ENCODE data around the gene MPZL1.

Gene MPZL1

GRCh38 chr1:167776151-167776550 is 54.4 kb downstream of the MPZL1 start:
- no peak for DNase-seq

GRCh38 chr1:167776616-167777268 is 55.0 kb downstream of the MPZL1 start:
- no peak for DNase-seq

GRCh38 chr1:167777269-167777650 is 55.5 kb downstream of the MPZL1 start:
- DNase-seq = no peak

GRCh38 chr1:167781558-167781957 is 59.8 kb downstream of the MPZL1 start:
- no peak for DNase-seq

- DNase-seq = no peak
Measured at GRCh38 chr1:167782946-167783345, 61.2 kb downstream of the MPZL1 start.

- DNase-seq = peak in 1 of 58 donors; percentile 3
Measured at GRCh38 chr1:167784876-167785550, 63.2 kb downstream of the MPZL1 start.

GRCh38 chr1:167786502-167786901 is 64.7 kb downstream of the MPZL1 start:
- no peak for DNase-seq

- DNase-seq = no peak
Measured at GRCh38 chr1:167789501-167789900, 67.7 kb downstream of the MPZL1 start.

GRCh38 chr1:167790117-167790516 is 68.3 kb downstream of the MPZL1 start:
- DNase-seq = no peak

- peak in 1 of 58 donors; percentile 9 for DNase-seq
Measured at GRCh38 chr1:167791281-167792187, 69.8 kb downstream of the MPZL1 start.

- DNase-seq = no peak
Measured at GRCh38 chr1:167792188-167792565, 70.4 kb downstream of the MPZL1 start.

- DNase-seq = no peak
Measured at GRCh38 chr1:167794043-167794442, 72.3 kb downstream of the MPZL1 start.

GRCh38 chr1:167795810-167796740 is 74.3 kb downstream of the MPZL1 start:
- no peak for DNase-seq

- peak in 20 of 58 donors; percentile 3 to 68 (median 15) for DNase-seq
Measured at GRCh38 chr1:167797015-167797414, 75.2 kb downstream of the MPZL1 start.

- no peak for DNase-seq
Measured at GRCh38 chr1:167798952-167799351, 77.2 kb downstream of the MPZL1 start.

- DNase-seq = no peak
Measured at GRCh38 chr1:167799747-167800146, 78.0 kb downstream of the MPZL1 start.

GRCh38 chr1:167800251-167800650 is 78.5 kb downstream of the MPZL1 start:
- no peak for DNase-seq

- no peak for DNase-seq
Measured at GRCh38 chr1:167802235-167802634, 80.5 kb downstream of the MPZL1 start.

- DNase-seq = peak in 55 of 58 donors; percentile 17 to 91 (median 73)
Measured at GRCh38 chr1:167803358-167804207, 81.8 kb downstream of the MPZL1 start.

GRCh38 chr1:167805041-167805556 is 83.3 kb downstream of the MPZL1 start:
- DNase-seq = peak in 1 of 58 donors; percentile 8

Measured in anterior cingulate cortex (tissue), 58 donors.